Measurements from ENCODE around the gene D2HGDH. TPM values are rescaled to one million over a fixed set of nuclear protein-coding genes. Genes with fewer than 3 reads are reported as not detected.

Gene D2HGDH
- total and polyA plus RNA-seq, 2 of the 8 experiments (the other 6 are each of a cell fraction or from before 2014, with no cell fraction given) = 3.4 to 8.1 TPM

GRCh38 chr2:241720099-241720498 is 14.3 kb upstream of the D2HGDH start:
- Histone ChIP-seq H3K4me3 (ENCODE audit: extremely low read depth in 1 of 4, insufficient read depth in 2 of 4, low read depth in 3 of 4, low read length in 4 of 4) (no peak overlapping the region), H4K91ac (replicated peaks; ENCODE audit: insufficient read length, low read length) (no peak overlapping the region), H3K79me1 (ENCODE audit: low read depth, low read length) (no peaks in the 10 kb centered on the region; the same call in 1 of the 2 replicates), H4K20me1 (replicated peaks in 1 of 2; ENCODE audit: control insufficient read depth in 1 of 2, insufficient read depth in 2 of 2, low read length in 2 of 2) (peaks cover 0 to 6% of the 10 kb centered on the region in 2 experiments), H3K23me2 (ENCODE audit: low read depth, low read length) (no peaks in the 10 kb centered on the region), H3K56ac (replicated peaks; ENCODE audit: insufficient read length, low read depth, low read length) (no peak overlapping the region), H3K27ac (ENCODE audit: low read depth, low read length) (no peak overlapping the region), H4K8ac (ENCODE audit: extremely low read depth, insufficient read depth, low read length) (no peak overlapping the region), H4K5ac (ENCODE audit: insufficient read length, low read depth, low read length) (no peak overlapping the region), H3K23ac (ENCODE audit: insufficient read length) (no peak overlapping the region), H3K18ac (ENCODE audit: extremely low read depth, low read length) (no peak overlapping the region), H2BK5ac (ENCODE audit: low read depth, low read length) (no peak overlapping the region), H3K36me3 (ENCODE audit: control insufficient read depth in 2 of 4, insufficient read depth in 4 of 4, low read length in 3 of 4) (peaks cover 6 to 43% (median 36%) of the 10 kb centered on the region in 4 experiments; a peak in 7 of 8 replicates), H3K4ac (replicated peaks; ENCODE audit: insufficient read length, low read depth, low read length) (no peak overlapping the region), H3K27me3 (replicated peaks in 1 of 4; ENCODE audit: control insufficient read depth in 3 of 4, extremely low read depth in 1 of 4, insufficient read depth in 3 of 4, low read length in 3 of 4) (no peaks in the 10 kb centered on the region; a peak in 1 of 7 replicates), H3K9me3 (ENCODE audit: insufficient read depth in 2 of 2, low read depth in 1 of 2, low read length in 1 of 2) (peaks cover 12 to 16% of the 10 kb centered on the region in 2 experiments), H3K14ac (ENCODE audit: insufficient read length) (no peak overlapping the region), H2AFZ (ENCODE audit: low read length) (no peak overlapping the region), H2BK20ac (ENCODE audit: low read length) (no peak overlapping the region), H3K79me2 (ENCODE audit: control insufficient read depth in 1 of 2, insufficient read depth in 2 of 2, low read length in 2 of 2) (no peaks in the 10 kb centered on the region), H3K4me2 (ENCODE audit: insufficient read depth in 1 of 2, low read depth in 2 of 2, low read length in 2 of 2) (no peak overlapping the region), H3K4me1 (replicated peaks in 1 of 4; ENCODE audit: control insufficient read depth in 3 of 4, insufficient read depth in 4 of 4, low read length in 3 of 4) (no peaks in the 10 kb centered on the region), H3K9ac (replicated peaks in 1 of 4; ENCODE audit: extremely low read depth in 1 of 4, low read depth in 3 of 4, low read length in 3 of 4) (no peak overlapping the region), H2BK15ac (ENCODE audit: low read length) (no peak overlapping the region), H2AK5ac (ENCODE audit: low read depth, low read length) (no peak overlapping the region), H2BK120ac (replicated peaks; ENCODE audit: low read depth, low read length) (no peak overlapping the region), H2BK12ac (ENCODE audit: low read depth, low read length) (no peak overlapping the region)
- DNase-seq (ENCODE audit: low read depth in 1 of 2, low spot score in 2 of 2) (no peak), FAIRE-seq (no peak)
- TF ChIP-seq HDAC2 (IDR thresholded peaks at IDR 0.05; ENCODE audit: borderline replicate concordance in 1 of 2, low read depth in 2 of 2, low read length in 2 of 2) = no peak
- no peak for TF ChIP-seq RBBP5 (IDR thresholded peaks at IDR 0.05; ENCODE audit: borderline replicate concordance, low read depth, low read length)
- POLR2A ChIA-PET (ENCODE audit: partially characterized antibody) = interaction anchor here (2.3 to 4.2 kb wide), 2 partner anchors 16 to 21 kb away, joined by 6 to 36 read pairs; partner anchors contain the start of gene ING5
- CTCF ChIA-PET (ENCODE audit: partially characterized antibody) = interaction anchor here (0.6 to 1.9 kb wide), 5 partner anchors 10 to 17 kb away, joined by 3 to 8 read pairs (median 4); partner anchors contain the start of gene ING5
- WGBS, 2 experiments (ENCODE audit: extremely low coverage in 1 of 2, insufficient coverage in 1 of 2, insufficient read length in 1 of 2, insufficient replicate concordance in 2 of 2, low coverage in 1 of 2, low lambda C conversion rate in 2 of 2, missing lambda C conversion rate in 1 of 2) = 91% methylated on average over 19 of the region's 19 CpGs; no CpG with 5 or more reads in 1 of the 2 experiments
